KMS-11 (cell line): ENCODE measurements around the gene SCAI.

Source experiments
- H2AFZ ChIP-seq: fragments of 200-600 bp; sonication (generic); 2 replicates; pipeline ENCODE4 v1.6.1; 2016; ENCODE audit warnings: antibody characterized with exemption, mixed run types, low read depth
- H3K27ac ChIP-seq: fragments of 200-600 bp; sonication (generic); 2 replicates; pipeline ENCODE4 v1.6.1; 2016; ENCODE audit warnings: mild to moderate bottlenecking, mixed run types
- H3K27me3 ChIP-seq: fragments of 200-600 bp; sonication (generic); 2 replicates; pipeline ENCODE4 v1.6.1; 2017; ENCODE audit warnings: mild to moderate bottlenecking, low read depth, mixed run types, moderate library complexity; ENCODE audit not compliant: insufficient read depth
- H3K36me3 ChIP-seq: fragments of 200-600 bp; sonication (generic); 2 replicates; pipeline ENCODE4 v1.6.1; 2017; ENCODE audit warnings: mild to moderate bottlenecking, mixed run types; ENCODE audit not compliant: insufficient read depth
- H3K4me1 ChIP-seq: fragments of 200-600 bp; sonication (generic); 2 replicates; pipeline ENCODE4 v1.6.1; 2016; ENCODE audit warnings: mild to moderate bottlenecking, low read depth, mixed run types; ENCODE audit not compliant: poor library complexity, severe bottlenecking
- H3K4me2 ChIP-seq: fragments of 200-600 bp; sonication (generic); 2 replicates; pipeline ENCODE4 v1.7.0; 2016; ENCODE audit warnings: mild to moderate bottlenecking, mixed run types
- H3K4me3 ChIP-seq: fragments of 200-600 bp; sonication (generic); IDR thresholded peaks from 2 replicates; pipeline ENCODE4 v1.6.1; 2017; ENCODE audit warnings: low read depth, low read length, mixed read lengths; ENCODE audit not compliant: insufficient read depth
- H3K79me2 ChIP-seq: fragments of 200-600 bp; sonication (generic); 2 replicates; pipeline ENCODE4 v1.6.1; 2016; ENCODE audit warnings: low read depth, mixed run types; ENCODE audit not compliant: insufficient read depth
- H3K9ac ChIP-seq: fragments of 200-600 bp; sonication (generic); 2 replicates; pipeline ENCODE4 v1.6.1; 2016; ENCODE audit warnings: mild to moderate bottlenecking, mixed run types
- H4K20me1 ChIP-seq: fragments of 200-600 bp; sonication (generic); 2 replicates; pipeline ENCODE4 v1.6.1; 2016; ENCODE audit warnings: mild to moderate bottlenecking, mixed run types; ENCODE audit not compliant: insufficient read depth
- CTCF ChIP-seq: fragments of 200-600 bp; sonication (generic); conservative IDR thresholded peaks from 2 replicates; pipeline ENCODE4 v1.6.1; 2017; ENCODE audit warnings: low read depth, mild to moderate bottlenecking, antibody characterized with exemption, low read length, moderate library complexity, mixed read lengths

The SCAI gene

GRCh38 chr9:125143377-125144090, at the start of gene SCAI:
SCAI (minus strand) TSS chr9:125143528; CDS start chr9:125143437, 91 bp downstream.
- peak within 1 kb of the TSS; percentile 19; the same call in 1 of the 2 replicates for H3K9ac ChIP-seq
- no peak within 1 kb of the TSS for H3K27ac ChIP-seq
- peak within 1 kb of the TSS; percentile 19; the same call in 1 of the 2 replicates for H2AFZ ChIP-seq
- H4K20me1 ChIP-seq = no peaks in the 10 kb centered on the region
- H3K4me1 ChIP-seq = peaks cover 41% of the 10 kb centered on the region
- H3K36me3 ChIP-seq = no peaks in the 10 kb centered on the region
- H3K4me3 ChIP-seq = no peak within 1 kb of the TSS
- H3K79me2 ChIP-seq = no peaks in the 10 kb centered on the region; the same call in 1 of the 2 replicates
- H3K4me2 ChIP-seq = peak within 1 kb of the TSS; percentile 71
- TF ChIP-seq CTCF = peak; percentile 96
- no peaks in the 10 kb centered on the region for H3K27me3 ChIP-seq

GRCh38 chr9:125190361-125190801, 47.1 kb upstream of the SCAI start:
- no peak overlapping the region for H3K4me3 ChIP-seq
- peak overlapping the region; percentile 43 for H3K27ac ChIP-seq
- H3K79me2 ChIP-seq = peaks cover 42% of the 10 kb centered on the region
- peaks cover 30% of the 10 kb centered on the region for H3K4me1 ChIP-seq
- no peak for TF ChIP-seq CTCF
- no peaks in the 10 kb centered on the region for H4K20me1 ChIP-seq
- H3K36me3 ChIP-seq = no peaks in the 10 kb centered on the region
- H3K27me3 ChIP-seq = no peaks in the 10 kb centered on the region
- peak overlapping the region; percentile 82 for H2AFZ ChIP-seq
- H3K4me2 ChIP-seq = peak overlapping the region; percentile 44
- peak overlapping the region; percentile 86 for H3K9ac ChIP-seq

- H4K20me1 ChIP-seq = no peaks in the 10 kb centered on the region
- peaks cover 48% of the 10 kb centered on the region for H3K79me2 ChIP-seq
- H3K27me3 ChIP-seq = no peaks in the 10 kb centered on the region
- TF ChIP-seq CTCF = 0 out of 2 replicates have a peak, but pooled peaks have one; percentile 23
- H3K4me1 ChIP-seq = peaks cover 30% of the 10 kb centered on the region
- H3K36me3 ChIP-seq = no peaks in the 10 kb centered on the region
- peak within 1 kb of the TSS; percentile 98 for H3K4me2 ChIP-seq
- H2AFZ ChIP-seq = peak within 1 kb of the TSS; percentile 82
- peak within 1 kb of the TSS; percentile 86 for H3K9ac ChIP-seq
- peak within 1 kb of the TSS; percentile 43 for H3K27ac ChIP-seq
- H3K4me3 ChIP-seq = peak within 1 kb of the TSS; percentile 44
Observed at GRCh38 chr9:125189361-125190289, 46.3 kb upstream of the SCAI start, which contains the start of gene PPP6C. PPP6C (minus strand) TSS chr9:125189803; CDS start chr9:125189718, 85 bp downstream.

- H3K4me1 ChIP-seq = peaks cover 30% of the 10 kb centered on the region
- H3K79me2 ChIP-seq = peaks cover 55% of the 10 kb centered on the region
- no peaks in the 10 kb centered on the region for H4K20me1 ChIP-seq
- peak overlapping the region; percentile 98 for H3K4me2 ChIP-seq
- no peaks in the 10 kb centered on the region for H3K36me3 ChIP-seq
- peak overlapping the region; percentile 82 for H2AFZ ChIP-seq
- peak overlapping the region; percentile 43 for H3K27ac ChIP-seq
- peak overlapping the region; percentile 86 for H3K9ac ChIP-seq
- no peak for TF ChIP-seq CTCF
- H3K27me3 ChIP-seq = no peaks in the 10 kb centered on the region
- peak overlapping the region; percentile 44 for H3K4me3 ChIP-seq
Observed at GRCh38 chr9:125189011-125189360, 45.7 kb upstream of the SCAI start.
